ENCODE data around the gene PRPF6.
A peak's percentile ranks its signal among the peaks of the same experiment; 100 is the strongest.

The PRPF6 gene

GRCh38 chr20:63979557-63980316 lies 1.2 kb upstream of the PRPF6 start, which contains the start of gene SAMD10:
Gene SAMD10, minus strand, starts transcription at chr20:63979642. Its CDS starts 175 bp downstream, at chr20:63979467.
- no peak for TF ChIP-seq CTCF (IDR thresholded peaks at IDR 0.05; ENCODE audit: poor library complexity, severe bottlenecking)
- no peaks in the 10 kb centered on the region for H3K9me3 ChIP-seq (ENCODE audit: severe bottlenecking)
- H3K4me3 ChIP-seq (ENCODE audit: severe bottlenecking), result peak within 1 kb of the TSS; percentile 64
- ATAC-seq (ENCODE audit: low read depth) (peak; percentile 33), DNase-seq (ENCODE audit: low spot score) (peak; percentile 87)
- H3K4me1 ChIP-seq (ENCODE audit: insufficient read depth, poor library complexity, severe bottlenecking), result peaks cover 15% of the 10 kb centered on the region
- H3K27me3 ChIP-seq (ENCODE audit: insufficient read depth, poor library complexity, severe bottlenecking), result no peaks in the 10 kb centered on the region
- H3K27ac ChIP-seq (ENCODE audit: poor library complexity, severe bottlenecking), result peak within 1 kb of the TSS; percentile 73
- H3K36me3 ChIP-seq (ENCODE audit: low read depth), result peaks cover 18% of the 10 kb centered on the region

GRCh38 chr20:63980317-63980805 lies 571 bp upstream of the PRPF6 start:
- Histone ChIP-seq H3K9me3 (ENCODE audit: severe bottlenecking) (no peaks in the 10 kb centered on the region), H3K27me3 (ENCODE audit: insufficient read depth, poor library complexity, severe bottlenecking) (no peaks in the 10 kb centered on the region), H3K36me3 (ENCODE audit: low read depth) (peaks cover 24% of the 10 kb centered on the region), H3K27ac (ENCODE audit: poor library complexity, severe bottlenecking) (peak overlapping the region; percentile 73), H3K4me3 (ENCODE audit: severe bottlenecking) (peak overlapping the region; percentile 64), H3K4me1 (ENCODE audit: insufficient read depth, poor library complexity, severe bottlenecking) (peaks cover 15% of the 10 kb centered on the region)
- no peak for TF ChIP-seq CTCF (IDR thresholded peaks at IDR 0.05; ENCODE audit: poor library complexity, severe bottlenecking)
- peak; percentile 24 for ATAC-seq (ENCODE audit: low read depth)
- DNase-seq (ENCODE audit: low spot score), result peak; percentile 87

GRCh38 chr20:63982937-63983336 lies 2.0 kb downstream of the PRPF6 start:
- DNase-seq (ENCODE audit: low spot score) (no peak), ATAC-seq (ENCODE audit: low read depth) (no peak)
- Histone ChIP-seq H3K9me3 (ENCODE audit: severe bottlenecking) (no peaks in the 10 kb centered on the region), H3K4me3 (ENCODE audit: severe bottlenecking) (no peak overlapping the region), H3K4me1 (ENCODE audit: insufficient read depth, poor library complexity, severe bottlenecking) (peaks cover 15% of the 10 kb centered on the region), H3K27me3 (ENCODE audit: insufficient read depth, poor library complexity, severe bottlenecking) (no peaks in the 10 kb centered on the region), H3K36me3 (ENCODE audit: low read depth) (peaks cover 50% of the 10 kb centered on the region), H3K27ac (ENCODE audit: poor library complexity, severe bottlenecking) (no peak overlapping the region)
- TF ChIP-seq CTCF (IDR thresholded peaks at IDR 0.05; ENCODE audit: poor library complexity, severe bottlenecking), result no peak

- DNase-seq (ENCODE audit: low spot score), result no peak
- no peak for TF ChIP-seq CTCF (IDR thresholded peaks at IDR 0.05; ENCODE audit: poor library complexity, severe bottlenecking)
- no peaks in the 10 kb centered on the region for H3K9me3 ChIP-seq (ENCODE audit: severe bottlenecking)
- no peak overlapping the region for H3K27ac ChIP-seq (ENCODE audit: poor library complexity, severe bottlenecking)
- H3K4me1 ChIP-seq (ENCODE audit: insufficient read depth, poor library complexity, severe bottlenecking), result no peaks in the 10 kb centered on the region
- peaks cover 97% of the 10 kb centered on the region for H3K36me3 ChIP-seq (ENCODE audit: low read depth)
- peak; percentile 10; the same call in 1 of the 3 replicates for ATAC-seq (ENCODE audit: low read depth)
- H3K4me3 ChIP-seq (ENCODE audit: severe bottlenecking), result no peak overlapping the region
- H3K27me3 ChIP-seq (ENCODE audit: insufficient read depth, poor library complexity, severe bottlenecking), result no peaks in the 10 kb centered on the region
Measured at GRCh38 chr20:64000906-64001305, 20.0 kb downstream of the PRPF6 start.

GRCh38 chr20:64001607-64002011 lies 20.7 kb downstream of the PRPF6 start:
- no peak overlapping the region for H3K4me3 ChIP-seq (ENCODE audit: severe bottlenecking)
- no peak for DNase-seq (ENCODE audit: low spot score)
- ATAC-seq (ENCODE audit: low read depth), result no peak; the same call in 2 of the 3 replicates
- no peak overlapping the region for H3K27ac ChIP-seq (ENCODE audit: poor library complexity, severe bottlenecking)
- H3K27me3 ChIP-seq (ENCODE audit: insufficient read depth, poor library complexity, severe bottlenecking), result no peaks in the 10 kb centered on the region
- peaks cover 94% of the 10 kb centered on the region for H3K36me3 ChIP-seq (ENCODE audit: low read depth)
- no peak for TF ChIP-seq CTCF (IDR thresholded peaks at IDR 0.05; ENCODE audit: poor library complexity, severe bottlenecking)
- H3K4me1 ChIP-seq (ENCODE audit: insufficient read depth, poor library complexity, severe bottlenecking), result no peaks in the 10 kb centered on the region
- no peaks in the 10 kb centered on the region for H3K9me3 ChIP-seq (ENCODE audit: severe bottlenecking)
